ENCODE results near the gene PTPRE.

PTPRE gene

GRCh38 chr10:127999297-128000129, 92.6 kb downstream of the PTPRE start:
- peaks cover 8% of the 10 kb centered on the region; the same call in 1 of the 2 replicates for H3K27me3 ChIP-seq (ENCODE audit: low read depth, low read length)
- no peak overlapping the region for H3K4me2 ChIP-seq (ENCODE audit: low read length)
- H3K79me2 ChIP-seq (ENCODE audit: low read length) = no peaks in the 10 kb centered on the region
- no peak overlapping the region for H3K9ac ChIP-seq (ENCODE audit: low read length)
- TF ChIP-seq EZH2phosphoT487 (IDR thresholded peaks at IDR 0.05; ENCODE audit: low read depth) = no peak
- peaks cover 3% of the 10 kb centered on the region; the same call in 1 of the 2 replicates for H3K4me1 ChIP-seq (ENCODE audit: low read length)
- H4K20me1 ChIP-seq (ENCODE audit: insufficient read depth, low read length) = no peaks in the 10 kb centered on the region
- no peaks in the 10 kb centered on the region for H3K9me3 ChIP-seq (ENCODE audit: insufficient read depth, low read length)
- no peaks in the 10 kb centered on the region for H3K36me3 ChIP-seq (replicated peaks; ENCODE audit: low read depth, low read length)
- H3K4me3 ChIP-seq (ENCODE audit: low read length) = no peak overlapping the region
- H3K27ac ChIP-seq (ENCODE audit: low read length) = no peak overlapping the region
- no peak overlapping the region for H2AFZ ChIP-seq (ENCODE audit: low read depth, low read length)

- TF ChIP-seq CTCF (IDR thresholded peaks at IDR 0.05; ENCODE audit: low read depth, low read length) = no peak
- no peak for TF ChIP-seq EZH2phosphoT487 (IDR thresholded peaks at IDR 0.05; ENCODE audit: low read depth)
- no peak overlapping the region for H3K4me3 ChIP-seq (ENCODE audit: low read length)
- H3K27ac ChIP-seq (ENCODE audit: low read length) = no peak overlapping the region
- no peaks in the 10 kb centered on the region for H4K20me1 ChIP-seq (ENCODE audit: insufficient read depth, low read length)
- H3K27me3 ChIP-seq (ENCODE audit: low read depth, low read length) = peaks cover 8% of the 10 kb centered on the region; the same call in 1 of the 2 replicates
- peaks cover 3% of the 10 kb centered on the region; the same call in 1 of the 2 replicates for H3K4me1 ChIP-seq (ENCODE audit: low read length)
- H3K36me3 ChIP-seq (replicated peaks; ENCODE audit: low read depth, low read length) = no peaks in the 10 kb centered on the region
- no peak overlapping the region for H3K9ac ChIP-seq (ENCODE audit: low read length)
- H3K4me2 ChIP-seq (ENCODE audit: low read length) = no peak overlapping the region
- H2AFZ ChIP-seq (ENCODE audit: low read depth, low read length) = no peak overlapping the region
- no peaks in the 10 kb centered on the region for H3K9me3 ChIP-seq (ENCODE audit: insufficient read depth, low read length)
- no peaks in the 10 kb centered on the region for H3K79me2 ChIP-seq (ENCODE audit: low read length)
Measured at GRCh38 chr10:128000471-128001362, 93.8 kb downstream of the PTPRE start.

GRCh38 chr10:128001363-128001745, 94.5 kb downstream of the PTPRE start:
- no peaks in the 10 kb centered on the region for H3K36me3 ChIP-seq (replicated peaks; ENCODE audit: low read depth, low read length)
- no peak overlapping the region for H3K27ac ChIP-seq (ENCODE audit: low read length)
- no peak overlapping the region for H3K4me2 ChIP-seq (ENCODE audit: low read length)
- H3K9ac ChIP-seq (ENCODE audit: low read length) = no peak overlapping the region
- no peaks in the 10 kb centered on the region for H3K79me2 ChIP-seq (ENCODE audit: low read length)
- H4K20me1 ChIP-seq (ENCODE audit: insufficient read depth, low read length) = no peaks in the 10 kb centered on the region
- H3K9me3 ChIP-seq (ENCODE audit: insufficient read depth, low read length) = no peaks in the 10 kb centered on the region
- peaks cover 3% of the 10 kb centered on the region; the same call in 1 of the 2 replicates for H3K4me1 ChIP-seq (ENCODE audit: low read length)
- no peak overlapping the region for H2AFZ ChIP-seq (ENCODE audit: low read depth, low read length)
- no peak for TF ChIP-seq CTCF (IDR thresholded peaks at IDR 0.05; ENCODE audit: low read depth, low read length)
- no peak for TF ChIP-seq EZH2phosphoT487 (IDR thresholded peaks at IDR 0.05; ENCODE audit: low read depth)
- H3K4me3 ChIP-seq (ENCODE audit: low read length) = no peak overlapping the region
- peaks cover 8% of the 10 kb centered on the region; the same call in 1 of the 2 replicates for H3K27me3 ChIP-seq (ENCODE audit: low read depth, low read length)

GRCh38 chr10:128001849-128002248, 94.9 kb downstream of the PTPRE start:
- Histone ChIP-seq H3K4me2 (ENCODE audit: low read length) (no peak overlapping the region), H3K4me1 (ENCODE audit: low read length) (peaks cover 3% of the 10 kb centered on the region; the same call in 1 of the 2 replicates), H3K4me3 (ENCODE audit: low read length) (no peak overlapping the region), H3K9me3 (ENCODE audit: insufficient read depth, low read length) (no peaks in the 10 kb centered on the region), H3K9ac (ENCODE audit: low read length) (no peak overlapping the region), H2AFZ (ENCODE audit: low read depth, low read length) (no peak overlapping the region), H3K79me2 (ENCODE audit: low read length) (no peaks in the 10 kb centered on the region), H3K36me3 (replicated peaks; ENCODE audit: low read depth, low read length) (no peaks in the 10 kb centered on the region), H4K20me1 (ENCODE audit: insufficient read depth, low read length) (no peaks in the 10 kb centered on the region), H3K27me3 (ENCODE audit: low read depth, low read length) (peaks cover 8% of the 10 kb centered on the region; the same call in 1 of the 2 replicates), H3K27ac (ENCODE audit: low read length) (no peak overlapping the region)
- TF ChIP-seq CTCF (IDR thresholded peaks at IDR 0.05; ENCODE audit: low read depth, low read length) (no peak), EZH2phosphoT487 (IDR thresholded peaks at IDR 0.05; ENCODE audit: low read depth) (no peak)
